Kidney (tissue), 14 donors: ENCODE data around the gene SQSTM1. TPM values are rescaled to one million over a fixed set of nuclear protein-coding genes. Genes with fewer than 3 reads are reported as not detected.

Experiments
- DNase-seq, 5 donors: peaks; one replicate each; pipeline ENCODE4 v3.0.0-alpha.2; 2013 to 2020
- FAIRE-seq: peaks from 2 replicates; lab custom pipeline; 2012; peaks lifted over from hg19 to GRCh38; lab: Jason Lieb, UNC
- H3K27ac ChIP-seq, 2 donors: one replicate each; pipeline ENCODE4 v1.7.0; 2013; ENCODE audit warnings: low read depth in 2 of 2, low read length in 2 of 2, inconsistent platforms in 1 of 2
- H3K27me3 ChIP-seq: one replicate; pipeline ENCODE4 v1.7.1; 2013; ENCODE audit warnings: low read length, inconsistent platforms; ENCODE audit not compliant: control insufficient read depth, insufficient read depth
- H3K36me3 ChIP-seq, 3 donors: one replicate each; pipeline versions ENCODE4 v1.7.0 to v1.7.1; 2013; ENCODE audit warnings: low read length in 3 of 3, control low read depth in 1 of 3, inconsistent platforms in 1 of 3; ENCODE audit not compliant: insufficient read depth in 3 of 3, control insufficient read depth in 2 of 3
- H3K4me1 ChIP-seq, 3 donors: one replicate each; pipeline versions ENCODE4 v1.7.0 to v1.7.1; 2013; ENCODE audit warnings: low read length in 3 of 3, inconsistent platforms in 1 of 3, low read depth in 1 of 3; ENCODE audit not compliant: control insufficient read depth in 2 of 3, insufficient read depth in 2 of 3
- H3K4me3 ChIP-seq, 3 donors: one replicate each; pipeline versions ENCODE4 v1.7.0 to v1.8.1; 2013; ENCODE audit warnings: low read length in 3 of 3, control low read depth in 1 of 3, inconsistent platforms in 1 of 3
- H3K9ac ChIP-seq, 3 donors: one replicate each; pipeline versions ENCODE4 v1.7.0 to v1.7.1; 2013; ENCODE audit warnings: low read length in 3 of 3, control low read depth in 1 of 3, inconsistent platforms in 1 of 3
- H3K9me3 ChIP-seq, 3 donors: one replicate each; pipeline versions ENCODE4 v1.7.0 to v1.7.1; 2013; ENCODE audit warnings: low read length in 3 of 3, control low read depth in 1 of 3, inconsistent platforms in 1 of 3; ENCODE audit not compliant: control insufficient read depth in 2 of 3, insufficient read depth in 1 of 3
- CTCF ChIP-seq: IDR thresholded peaks from 3 replicates; pipeline ENCODE4 v1.5.1; 2012; ENCODE audit warnings: mild to moderate bottlenecking, moderate library complexity, borderline replicate concordance; ENCODE audit not compliant: insufficient read depth; ENCODE audit errors: extremely low read depth
- intact Hi-C: fragments of 100-400 bp; cut with DNase I; formaldehyde crosslinking; loops from one replicate; pipeline ENCODE4 v1.11.1; 2022
- polyA plus RNA-seq: library from polyadenylated mRNA; stranded (reverse); fragments of 350-450 nt; fragmentation: Illumina TruSeq; extraction: RNeasy Lipid Tissue Mini Kit (QIAGEN cat#74804); gene quantifications from one replicate; pipeline ENCODE4 v1.2.3, GENCODE V29; 2014; ENCODE audit warnings: low read depth, low replicate concordance; ENCODE audit not compliant: insufficient read depth
- total RNA-seq: library from RNA; stranded (reverse); fragmentation: NEBNext Ultra II Directional; extraction: Animal tissue kit (Norgen Biotek cat#: 25700); gene quantifications from one replicate; pipeline ENCODE4 v1.2.1, GENCODE V29; 2021
- donor health status: control.
- donor health status: control.
- donor health status: control.
- donor health status: control.
- donor health status: control.
- donor health status: DM: yes; HTN: yes; CAD: no.
- donor health status: Normal renal cell carcinoma (clear cell type).

Gene SQSTM1
- total and polyA plus RNA-seq, 2 donors from 2014 or later, result 249 to 309 TPM

GRCh38 chr5:179863449-179864085 is 42.9 kb downstream of the SQSTM1 start:
- H3K27me3 ChIP-seq, result no peaks in the 10 kb centered on the region
- DNase-seq (no peak), FAIRE-seq (no peak)
- no peak overlapping the region for H3K9ac ChIP-seq
- intact Hi-C loops, result no loop called here
- no peaks in the 10 kb centered on the region for H3K9me3 ChIP-seq
- H3K4me3 ChIP-seq, result no peak overlapping the region
- no peak overlapping the region for H3K27ac ChIP-seq
- H3K36me3 ChIP-seq, result peaks cover 2 to 17% (median 8%) of the 10 kb centered on the region in 3 donors
- no peak for TF ChIP-seq CTCF
- H3K4me1 ChIP-seq, result peaks cover 0 to 3% (median 0%) of the 10 kb centered on the region in 3 donors

DNA sequence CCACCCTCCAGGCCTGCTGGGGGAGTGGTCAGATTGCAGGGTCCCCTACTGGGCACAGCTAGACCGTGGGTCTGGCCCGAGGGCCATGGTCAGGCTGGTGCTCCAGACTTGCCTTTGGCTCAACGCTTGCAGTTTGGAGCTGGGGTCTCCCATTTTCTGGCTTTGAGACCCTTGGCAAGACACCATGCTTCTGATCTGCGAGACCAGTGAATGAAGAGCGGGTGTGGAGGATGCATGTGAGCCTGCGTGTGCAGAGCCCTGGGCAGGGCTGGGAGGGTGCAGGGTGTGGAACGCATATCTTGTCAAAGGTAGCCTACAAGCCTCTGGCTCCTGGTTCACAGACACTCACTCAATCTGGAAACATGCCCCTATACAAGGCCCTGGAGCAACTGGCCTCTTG is 44.0 kb downstream of the SQSTM1 start:
- no peak overlapping the region for H3K9ac ChIP-seq
- TF ChIP-seq CTCF, result no peak
- H3K27me3 ChIP-seq, result no peaks in the 10 kb centered on the region
- no peak overlapping the region for H3K27ac ChIP-seq
- H3K9me3 ChIP-seq, result no peaks in the 10 kb centered on the region
- H3K4me1 ChIP-seq, result peaks cover 0 to 3% (median 0%) of the 10 kb centered on the region in 3 donors
- FAIRE-seq, result no peak
- no peak for DNase-seq
- intact Hi-C loops, result no loop called here
- H3K36me3 ChIP-seq, result peaks cover 2 to 17% (median 8%) of the 10 kb centered on the region in 3 donors
- no peak overlapping the region for H3K4me3 ChIP-seq

- FAIRE-seq, result no peak
Observed at GRCh38 chr5:179865491-179866240, 45.0 kb downstream of the SQSTM1 start.

More at GRCh38 chr5:179865491-179866240, 45.0 kb downstream of the SQSTM1 start:
- DNase-seq, result no peak
- no peaks in the 10 kb centered on the region for H3K9me3 ChIP-seq
- no peak for TF ChIP-seq CTCF
- no peak overlapping the region for H3K4me3 ChIP-seq
- no peak overlapping the region for H3K27ac ChIP-seq
- no peak overlapping the region for H3K9ac ChIP-seq
- H3K36me3 ChIP-seq, result peaks cover 2 to 17% (median 8%) of the 10 kb centered on the region in 3 donors
- H3K4me1 ChIP-seq, result peaks cover 0 to under 1% (median 0%) of the 10 kb centered on the region in 3 donors
- intact Hi-C loops, result no loop called here
- H3K27me3 ChIP-seq, result no peaks in the 10 kb centered on the region
